ENCODE data around the gene CYP11A1. TPM values are rescaled to one million over a fixed set of nuclear protein-coding genes. Genes with fewer than 3 reads are reported as not detected.

CYP11A1 gene
- total and polyA plus RNA-seq, 7 donors: 0.14 to 5.0 (median 0.61) TPM

GRCh38 chr15:74389241-74390048 is 22.0 kb upstream of the CYP11A1 start:
- DNase-seq: no peak
- no peak for ATAC-seq
- 77 to 80% (median 78%) methylated on average over 20 of the region's 20 CpGs for WGBS, 3 donors
- no peaks in the 10 kb centered on the region for H3K4me1 ChIP-seq
- H3K36me3 ChIP-seq (ENCODE audit: insufficient read depth in 1 of 2, low read depth in 1 of 2): no peaks in the 10 kb centered on the region
- TF ChIP-seq CTCF (IDR thresholded peaks at IDR 0.05): no peak
- intact Hi-C loops (cut with DNase I): no loop called here
- no peaks in the 10 kb centered on the region for H3K27me3 ChIP-seq (ENCODE audit: insufficient read depth in 3 of 3, low read length in 2 of 3)
- H3K27ac ChIP-seq: no peak overlapping the region
- no peak overlapping the region for H3K4me3 ChIP-seq
- H3K9me3 ChIP-seq: no peaks in the 10 kb centered on the region

- no peaks in the 10 kb centered on the region for H3K27me3 ChIP-seq (ENCODE audit: insufficient read depth in 3 of 3, low read length in 2 of 3)
- DNase-seq (no peak), ATAC-seq (no peak)
- H3K27ac ChIP-seq: no peak overlapping the region
- H3K4me3 ChIP-seq: no peak overlapping the region
- no peaks in the 10 kb centered on the region for H3K4me1 ChIP-seq
- WGBS, 3 donors: 78 to 88% (median 87%) methylated on average over 10 of the region's 10 CpGs
- H3K9me3 ChIP-seq: no peaks in the 10 kb centered on the region
- intact Hi-C loops (cut with DNase I): no loop called here
- no peak for TF ChIP-seq CTCF (IDR thresholded peaks at IDR 0.05)
- no peaks in the 10 kb centered on the region for H3K36me3 ChIP-seq (ENCODE audit: insufficient read depth in 1 of 2, low read depth in 1 of 2)
Measured at GRCh38 chr15:74388363-74388951, 21.0 kb upstream of the CYP11A1 start.

- WGBS, 3 donors: 75 to 83% (median 77%) methylated on average over 10 of the region's 10 CpGs
- H3K27me3 ChIP-seq (ENCODE audit: insufficient read depth in 3 of 3, low read length in 2 of 3): no peaks in the 10 kb centered on the region
- H3K4me3 ChIP-seq: no peak overlapping the region
- H3K36me3 ChIP-seq (ENCODE audit: insufficient read depth in 1 of 2, low read depth in 1 of 2): no peaks in the 10 kb centered on the region
- ATAC-seq: no peak
- intact Hi-C loops (cut with DNase I): no loop called here
- no peaks in the 10 kb centered on the region for H3K4me1 ChIP-seq
- H3K27ac ChIP-seq: no peak overlapping the region
- no peak for DNase-seq
- TF ChIP-seq CTCF (IDR thresholded peaks at IDR 0.05): no peak
- no peaks in the 10 kb centered on the region for H3K9me3 ChIP-seq
Measured at GRCh38 chr15:74387621-74388362, 20.3 kb upstream of the CYP11A1 start.

GRCh38 chr15:74387141-74387541 is 19.7 kb upstream of the CYP11A1 start:
- Histone ChIP-seq H3K36me3 (ENCODE audit: insufficient read depth in 1 of 2, low read depth in 1 of 2) (no peaks in the 10 kb centered on the region), H3K27me3 (ENCODE audit: insufficient read depth in 3 of 3, low read length in 2 of 3) (no peaks in the 10 kb centered on the region), H3K4me3 (no peak overlapping the region), H3K9me3 (no peaks in the 10 kb centered on the region), H3K4me1 (no peaks in the 10 kb centered on the region), H3K27ac (no peak overlapping the region)
- no peak for ATAC-seq
- no peak for TF ChIP-seq CTCF (IDR thresholded peaks at IDR 0.05)
- 70 to 78% (median 77%) methylated on average over 13 of the region's 13 CpGs for WGBS, 3 donors
- peak in 1 of 2 donors; percentile 53 for DNase-seq
- intact Hi-C loops (cut with DNase I): no loop called here

All from psoas muscle (tissue), 8 donors.